ENCODE measurements around the gene MYMK.
A peak's percentile ranks its signal among the peaks of the same experiment; 100 is the strongest.

MYMK gene

GRCh38 chr9:133532937-133533668 is 8.3 kb upstream of the MYMK start:
- TF ChIP-seq NFRKB (IDR thresholded peaks at IDR 0.05) (no peak), FOXK2 (IDR thresholded peaks at IDR 0.05) (no peak)
- POLR2A ChIA-PET, result no interaction called here
- DNase-seq (ENCODE audit: extremely low spot score), result peak; percentile 80
- CTCF ChIA-PET, result interaction anchor here (1.4 kb wide), 1 partner anchor 194 kb away, joined by 7 read pairs; no protein-coding TSS in a partner anchor

- ChIA-PET CTCF (no interaction called here), POLR2A (no interaction called here)
- no peak for DNase-seq (ENCODE audit: extremely low spot score)
Observed at GRCh38 chr9:133531293-133531692, 6.5 kb upstream of the MYMK start.

GRCh38 chr9:133529874-133530273 is 5.1 kb upstream of the MYMK start:
- no peak for DNase-seq (ENCODE audit: extremely low spot score)
- ChIA-PET CTCF (no interaction called here), POLR2A (interaction anchor here (0.8 kb wide), 1 partner anchor 21 kb away, joined by 4 read pairs; no protein-coding TSS in a partner anchor)
- TF ChIP-seq FOXM1 (IDR thresholded peaks at IDR 0.05; ENCODE audit: borderline replicate concordance) (no peak), CTBP1 (IDR thresholded peaks at IDR 0.05; ENCODE audit: borderline replicate concordance) (no peak), FOXA1 (IDR thresholded peaks at IDR 0.05) (no peak), NFRKB (IDR thresholded peaks at IDR 0.05) (no peak), ZNF384 (IDR thresholded peaks at IDR 0.05) (no peak), ARNT (IDR thresholded peaks at IDR 0.05) (no peak), TARDBP (IDR thresholded peaks at IDR 0.05) (no peak), HDGF (IDR thresholded peaks at IDR 0.05; ENCODE audit: borderline replicate concordance) (no peak)

More at GRCh38 chr9:133531293-133531692, 6.5 kb upstream of the MYMK start:
- TF ChIP-seq LEF1 (IDR thresholded peaks at IDR 0.05; ENCODE audit: borderline replicate concordance) (no peak), TARDBP (IDR thresholded peaks at IDR 0.05) (no peak), ELF4 (IDR thresholded peaks at IDR 0.05) (no peak), NFRKB (IDR thresholded peaks at IDR 0.05) (no peak), ZNF384 (IDR thresholded peaks at IDR 0.05) (no peak), ARNT (IDR thresholded peaks at IDR 0.05) (no peak), FOXA1 (IDR thresholded peaks at IDR 0.05) (no peak), BHLHE40 (IDR thresholded peaks at IDR 0.05; ENCODE audit: borderline replicate concordance) (no peak), SP1 (IDR thresholded peaks at IDR 0.05) (no peak), HDGF (IDR thresholded peaks at IDR 0.05; ENCODE audit: borderline replicate concordance) (no peak)

- no peak for DNase-seq (ENCODE audit: extremely low spot score)
- no peak for TF ChIP-seq NFRKB (IDR thresholded peaks at IDR 0.05)
- no peak for TF ChIP-seq PKNOX1 (IDR thresholded peaks at IDR 0.05)
- TF ChIP-seq ZNF384 (IDR thresholded peaks at IDR 0.05), result no peak
- no peak for TF ChIP-seq FOXM1 (IDR thresholded peaks at IDR 0.05; ENCODE audit: borderline replicate concordance)
- no peak for TF ChIP-seq BHLHE40 (IDR thresholded peaks at IDR 0.05; ENCODE audit: borderline replicate concordance)
- no peak for TF ChIP-seq HDGF (IDR thresholded peaks at IDR 0.05; ENCODE audit: borderline replicate concordance)
- TF ChIP-seq FOXK2 (IDR thresholded peaks at IDR 0.05), result no peak
- TF ChIP-seq LEF1 (IDR thresholded peaks at IDR 0.05; ENCODE audit: borderline replicate concordance), result no peak
- no peak for TF ChIP-seq L3MBTL2 (conservative IDR thresholded peaks at IDR 0.05)
- TF ChIP-seq SUZ12 (IDR thresholded peaks at IDR 0.05), result no peak
- TF ChIP-seq CTBP1 (IDR thresholded peaks at IDR 0.05; ENCODE audit: borderline replicate concordance), result no peak
- TF ChIP-seq FOXA1 (IDR thresholded peaks at IDR 0.05), result no peak
- CTCF ChIA-PET, result no interaction called here
- POLR2A ChIA-PET, result interaction anchor here (0.8 kb wide), 1 partner anchor 20 kb away, joined by 4 read pairs; no protein-coding TSS in a partner anchor
Observed at GRCh38 chr9:133529457-133529856, 4.7 kb upstream of the MYMK start.

- DNase-seq (ENCODE audit: extremely low spot score), result no peak
- POLR2A ChIA-PET, result no interaction called here
- CTCF ChIA-PET, result no interaction called here
- no peak for TF ChIP-seq BHLHE40 (IDR thresholded peaks at IDR 0.05; ENCODE audit: borderline replicate concordance)
- no peak for TF ChIP-seq PKNOX1 (IDR thresholded peaks at IDR 0.05)
- TF ChIP-seq FOXM1 (IDR thresholded peaks at IDR 0.05; ENCODE audit: borderline replicate concordance), result no peak
- no peak for TF ChIP-seq NFRKB (IDR thresholded peaks at IDR 0.05)
- TF ChIP-seq FOXK2 (IDR thresholded peaks at IDR 0.05), result no peak
- no peak for TF ChIP-seq L3MBTL2 (conservative IDR thresholded peaks at IDR 0.05)
- TF ChIP-seq LEF1 (IDR thresholded peaks at IDR 0.05; ENCODE audit: borderline replicate concordance), result no peak
- no peak for TF ChIP-seq ELF4 (IDR thresholded peaks at IDR 0.05)
- no peak for TF ChIP-seq ARNT (IDR thresholded peaks at IDR 0.05)
- TF ChIP-seq ZNF384 (IDR thresholded peaks at IDR 0.05), result no peak
- no peak for TF ChIP-seq SUZ12 (IDR thresholded peaks at IDR 0.05)
- TF ChIP-seq HDGF (IDR thresholded peaks at IDR 0.05; ENCODE audit: borderline replicate concordance), result no peak
- TF ChIP-seq SP1 (IDR thresholded peaks at IDR 0.05), result no peak
- TF ChIP-seq FOXA1 (IDR thresholded peaks at IDR 0.05), result no peak
Observed at GRCh38 chr9:133528876-133529241, 4.1 kb upstream of the MYMK start.

GRCh38 chr9:133528001-133528875 is 3.5 kb upstream of the MYMK start:
- no peak for DNase-seq (ENCODE audit: extremely low spot score)
- ChIA-PET CTCF (interaction anchor here (0.6 kb wide), 1 partner anchor 163 kb away, joined by 3 read pairs; no protein-coding TSS in a partner anchor), POLR2A (no interaction called here)
- TF ChIP-seq HDGF (IDR thresholded peaks at IDR 0.05; ENCODE audit: borderline replicate concordance) (no peak), L3MBTL2 (conservative IDR thresholded peaks at IDR 0.05) (no peak), FOXM1 (IDR thresholded peaks at IDR 0.05; ENCODE audit: borderline replicate concordance) (no peak), BHLHE40 (IDR thresholded peaks at IDR 0.05; ENCODE audit: borderline replicate concordance) (no peak), SP1 (IDR thresholded peaks at IDR 0.05) (no peak), PKNOX1 (IDR thresholded peaks at IDR 0.05) (no peak), ARNT (IDR thresholded peaks at IDR 0.05) (no peak), CTBP1 (IDR thresholded peaks at IDR 0.05; ENCODE audit: borderline replicate concordance) (no peak), ELF4 (IDR thresholded peaks at IDR 0.05) (no peak), SUZ12 (IDR thresholded peaks at IDR 0.05) (no peak), NFRKB (IDR thresholded peaks at IDR 0.05) (no peak), LEF1 (IDR thresholded peaks at IDR 0.05; ENCODE audit: borderline replicate concordance) (no peak), FOXK2 (IDR thresholded peaks at IDR 0.05) (no peak)

Measured in HEK293T (cell line).